PC-3 (cell line): ENCODE measurements around the gene ABLIM1. TPM values are rescaled to one million over a fixed set of nuclear protein-coding genes. Genes with fewer than 3 reads are reported as not detected.

Source experiments
- ATAC-seq: fragments of 200-7000 bp; cut with Tn5 transposase; 2 replicates; pipeline ENCODE4 v1.9.1; 2020; ENCODE audit warnings: mild to moderate bottlenecking, moderate library complexity
- BruUV-seq: library from RNA; stranded (reverse); fragments of 400-500 nt; replicated peaks from 2 replicates; lab custom pipeline; 2021; lab: Mats Ljungman, UMichigan
- CTCF ChIA-PET: fragments of 300-600 bp; sonication (Branson Sonifier 250); formaldehyde crosslinking; loops from one replicate; lab custom pipeline; 2022; ENCODE audit warnings: antibody characterized with exemption; lab: Charles Lee
- POLR2A ChIA-PET: fragments of 300-600 bp; sonication (Branson Sonifier 250); formaldehyde crosslinking; loops from one replicate; lab custom pipeline; 2022; ENCODE audit warnings: antibody characterized with exemption; ENCODE audit not compliant: unreplicated experiment; lab: Charles Lee
- DNase-seq: peaks from one replicate; pipeline ENCODE4 v3.0.0-alpha.2; 2015
- H2AFZ ChIP-seq: fragments of 300-600 bp; sonication (generic); 2 replicates; pipeline ENCODE4 v1.6.0; 2016; ENCODE audit warnings: antibody characterized with exemption, low read length
- H3F3A ChIP-seq: fragments of 300-600 bp; sonication (generic); one replicate; pipeline ENCODE4 v1.6.0; 2017; ENCODE audit warnings: antibody characterized with exemption, low read length, control low read depth, mild to moderate bottlenecking; ENCODE audit not compliant: unreplicated experiment
- H3K27ac ChIP-seq: fragments of 300-600 bp; sonication (generic); 2 replicates; pipeline ENCODE4 v1.5.1; 2016; ENCODE audit warnings: mild to moderate bottlenecking, low read length
- H3K27me3 ChIP-seq: fragments of 300-600 bp; sonication (generic); 2 replicates; pipeline ENCODE4 v1.6.1; 2016; ENCODE audit warnings: low read length, mixed read lengths
- H3K36me3 ChIP-seq: fragments of 300-600 bp; sonication (generic); 2 replicates; pipeline ENCODE4 v1.6.1; 2016; ENCODE audit warnings: low read depth, mixed run types, low read length, mixed read lengths
- H3K4me1 ChIP-seq: fragments of 300-600 bp; sonication (generic); 2 replicates; pipeline ENCODE4 v1.5.1; 2016; ENCODE audit warnings: low read length; ENCODE audit not compliant: insufficient read depth
- H3K4me2 ChIP-seq: fragments of 300-600 bp; sonication (generic); 2 replicates; pipeline ENCODE4 v1.6.0; 2016; ENCODE audit warnings: low read length
- H3K4me3 ChIP-seq: fragments of 300-600 bp; sonication (generic); 2 replicates; pipeline ENCODE4 v1.5.1; 2016; ENCODE audit warnings: mild to moderate bottlenecking, low read length, mixed read lengths
- H3K79me2 ChIP-seq: fragments of 300-600 bp; sonication (generic); 2 replicates; pipeline ENCODE4 v1.6.1; 2017; ENCODE audit warnings: low read length, mixed read lengths
- H3K9ac ChIP-seq: fragments of 300-600 bp; sonication (generic); 2 replicates; pipeline ENCODE4 v1.6.0; 2016; ENCODE audit warnings: mild to moderate bottlenecking, low read length
- H3K9me2 ChIP-seq: fragments of 300-600 bp; sonication (generic); replicated peaks from 2 replicates; pipeline ENCODE4 v1.6.1; 2016; ENCODE audit warnings: mixed run types, low read length, mixed read lengths
- H3K9me3 ChIP-seq: fragments of 300-600 bp; sonication (generic); 2 replicates; pipeline ENCODE4 v1.6.1; 2016; ENCODE audit warnings: low read length, mixed read lengths
- H4K20me1 ChIP-seq: fragments of 300-600 bp; sonication (generic); 2 replicates; pipeline ENCODE4 v1.6.1; 2016; ENCODE audit warnings: low read length, mixed read lengths
- CTCF ChIP-seq: fragments of 300-600 bp; sonication (generic); conservative IDR thresholded peaks from 2 replicates; pipeline ENCODE4 v1.5.1; 2017; ENCODE audit warnings: antibody characterized with exemption, low read depth, mild to moderate bottlenecking, low read length
- EZH2 ChIP-seq: fragments of 300-600 bp; sonication (generic); IDR thresholded peaks from one replicate; pipeline ENCODE4 v1.6.1; 2017; ENCODE audit warnings: antibody characterized with exemption, mild to moderate bottlenecking, low read length; ENCODE audit not compliant: unreplicated experiment
- EZH2phosphoT487 ChIP-seq: fragments of 300-600 bp; sonication (generic); IDR thresholded peaks from 2 replicates; pipeline ENCODE4 v1.6.1; 2018; ENCODE audit warnings: mild to moderate bottlenecking, antibody characterized with exemption, low read length, borderline replicate concordance
- intact Hi-C: fragments of 100-400 bp; cut with micrococcal nuclease; formaldehyde crosslinking; loops from 2 replicates; pipeline ENCODE4 v1.9.0; 2023
- total RNA-seq: library from RNA; depleted of rRNA; stranded (reverse); fragments of >200 nt; gene quantifications from 2 replicates; pipeline ENCODE4 v1.2.3, GENCODE V29; 2014

ABLIM1 gene
- total RNA-seq, 1 experiment from 2014 or later, result 12.3 TPM

GRCh38 chr10:114618722-114619121 lies 39.4 kb downstream of the ABLIM1 start:
- intact Hi-C loops, result no loop called here
- DNase-seq (no peak), ATAC-seq (no peak)
- CTCF ChIA-PET, result no interaction called here
- Histone ChIP-seq H3K9me2 (no peaks in the 10 kb centered on the region), H3F3A (peaks cover 6% of the 10 kb centered on the region), H3K4me2 (no peak overlapping the region), H3K27me3 (no peaks in the 10 kb centered on the region), H3K9me3 (no peaks in the 10 kb centered on the region), H3K27ac (no peak overlapping the region), H3K4me3 (no peak overlapping the region), H2AFZ (no peak overlapping the region), H3K36me3 (no peaks in the 10 kb centered on the region), H4K20me1 (no peaks in the 10 kb centered on the region), H3K4me1 (peaks cover 14% of the 10 kb centered on the region), H3K9ac (no peak overlapping the region), H3K79me2 (no peaks in the 10 kb centered on the region)
- POLR2A ChIA-PET, result no interaction called here
- no peak for TF ChIP-seq EZH2phosphoT487
- no peak for TF ChIP-seq EZH2
- no TSS peak for BruUV-seq

- Histone ChIP-seq H3K4me2 (no peak overlapping the region), H3K4me1 (peaks cover 14% of the 10 kb centered on the region; the same call in 1 of the 2 replicates), H3K27me3 (no peaks in the 10 kb centered on the region), H3K79me2 (no peaks in the 10 kb centered on the region), H3F3A (no peaks in the 10 kb centered on the region), H3K9ac (no peak overlapping the region), H3K9me2 (no peaks in the 10 kb centered on the region), H2AFZ (no peak overlapping the region), H3K4me3 (no peak overlapping the region), H4K20me1 (no peaks in the 10 kb centered on the region), H3K9me3 (no peaks in the 10 kb centered on the region), H3K36me3 (no peaks in the 10 kb centered on the region), H3K27ac (no peak overlapping the region)
- no peak for ATAC-seq
- TF ChIP-seq EZH2phosphoT487, result no peak
- TF ChIP-seq EZH2, result no peak
- no peak for TF ChIP-seq CTCF
- BruUV-seq, result no TSS peak
- intact Hi-C loops, result no loop called here
- ChIA-PET POLR2A (no interaction called here), CTCF (no interaction called here)
- DNase-seq, result no peak
Measured at GRCh38 chr10:114616516-114616915, 41.6 kb downstream of the ABLIM1 start.

- Histone ChIP-seq H3K27me3 (no peaks in the 10 kb centered on the region), H3K4me2 (no peak overlapping the region), H3K79me2 (no peaks in the 10 kb centered on the region), H3K36me3 (no peaks in the 10 kb centered on the region), H3K9me2 (no peaks in the 10 kb centered on the region), H3K27ac (no peak overlapping the region), H3K9me3 (no peaks in the 10 kb centered on the region), H3K9ac (no peak overlapping the region), H3F3A (no peaks in the 10 kb centered on the region), H4K20me1 (no peaks in the 10 kb centered on the region), H3K4me3 (no peak overlapping the region), H3K4me1 (peaks cover 15% of the 10 kb centered on the region; the same call in 1 of the 2 replicates), H2AFZ (no peak overlapping the region)
- no TSS peak for BruUV-seq
- POLR2A ChIA-PET, result no interaction called here
- intact Hi-C loops, result no loop called here
- CTCF ChIA-PET, result no interaction called here
- ATAC-seq, result no peak
- DNase-seq, result no peak
- TF ChIP-seq CTCF (no peak), EZH2 (no peak), EZH2phosphoT487 (no peak)
Measured at GRCh38 chr10:114616103-114616502, 42.0 kb downstream of the ABLIM1 start.
